HG03103 (cell line): Measurements from ENCODE around the gene SPTBN4.
A peak's percentile ranks its signal among the peaks of the same experiment; 100 is the strongest.
"Not testable (repeated sequence)": the region's sequence is repeated elsewhere in the genome, so short reads cannot be mapped to it uniquely, and the experiment has no call there.

Source experiments
- ATAC-seq: cut with Tn5 transposase; IDR thresholded peaks from one replicate; pipeline ENCODE4 v1.9.1; 2021; ENCODE audit warnings: low read depth; ENCODE audit not compliant: unreplicated experiment

Gene SPTBN4

GRCh38 chr19:40464059-40465024, 2.5 kb upstream of the SPTBN4 start:
- ATAC-seq: no peak

GRCh38 chr19:40465025-40465556, 1.7 kb upstream of the SPTBN4 start:
- ATAC-seq: no peak

DNA sequence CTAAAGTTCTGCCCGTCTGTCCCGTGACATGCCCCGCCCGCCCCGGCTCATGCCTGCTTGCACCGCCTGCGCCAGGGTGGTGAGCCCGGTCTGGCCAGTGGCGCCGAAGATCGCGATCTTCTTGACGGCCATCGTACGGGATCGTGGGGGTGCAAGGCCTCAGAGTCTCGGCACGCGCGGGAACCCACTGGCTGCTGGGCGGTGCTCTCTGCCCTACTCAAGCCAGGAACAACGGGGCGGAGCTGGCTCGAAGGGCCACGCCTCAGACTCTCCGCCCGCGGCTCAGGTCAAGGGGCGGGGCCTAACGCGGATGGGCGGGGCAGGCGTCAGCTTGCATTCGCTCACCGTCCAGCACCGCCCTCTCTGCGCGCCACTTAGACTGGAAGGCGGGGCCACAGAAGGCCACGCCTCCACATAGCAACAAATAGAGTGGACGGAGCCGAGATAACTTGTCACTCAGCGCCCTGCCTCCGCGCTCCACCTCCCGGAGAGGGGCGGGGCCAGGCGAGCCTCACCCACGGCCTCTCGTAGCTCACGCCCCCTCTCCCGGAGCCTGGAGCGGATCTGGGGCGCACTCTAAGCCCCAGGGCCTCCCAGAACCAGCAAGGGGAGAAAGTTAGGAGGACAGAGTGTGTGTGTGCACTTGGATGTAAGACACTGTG, 1.1 kb upstream of the SPTBN4 start, which contains the start of gene BLVRB:
BLVRB (minus strand) TSS at position 189 of the 662 bp plus-strand sequence; CDS start at position 132, 57 bp downstream.
- ATAC-seq: peak; percentile 77

DNA sequence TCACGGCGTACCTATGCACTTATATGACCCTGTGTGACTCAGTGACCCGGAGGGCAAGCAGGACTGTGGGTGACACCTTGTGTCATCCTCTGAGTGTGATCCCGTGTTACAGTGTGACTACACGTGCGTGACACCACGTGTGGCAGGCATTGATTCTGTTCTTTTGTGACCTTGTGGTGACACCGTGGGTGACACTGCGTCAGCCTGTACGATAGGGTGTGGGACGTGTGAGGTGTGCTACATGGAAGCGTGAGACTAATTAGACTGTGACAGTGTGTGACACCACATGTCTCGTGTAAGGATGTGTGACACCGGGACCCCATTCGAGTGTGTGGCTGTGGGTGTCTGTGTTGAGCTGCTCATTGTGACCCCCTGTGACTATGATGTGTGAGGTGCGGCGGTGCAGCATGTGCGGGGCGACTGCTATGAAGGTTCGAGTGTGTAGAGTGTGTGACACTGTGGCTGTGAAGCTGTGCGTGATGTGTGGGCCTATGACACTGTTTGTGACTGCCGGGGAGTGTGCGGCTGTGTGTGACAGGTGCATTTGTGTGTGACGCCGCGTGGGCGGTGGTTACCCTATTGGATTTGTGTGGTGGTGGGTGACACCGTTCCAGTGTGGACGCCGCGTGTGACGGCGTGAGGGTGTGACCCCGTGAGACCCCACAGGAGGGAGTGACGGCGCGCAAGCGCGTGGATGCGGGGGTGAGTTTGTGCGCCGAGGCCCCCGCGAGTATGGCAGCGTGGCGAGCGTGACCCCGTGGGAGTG, 399 bp upstream of the SPTBN4 start:
- ATAC-seq: peak; percentile 30

DNA sequence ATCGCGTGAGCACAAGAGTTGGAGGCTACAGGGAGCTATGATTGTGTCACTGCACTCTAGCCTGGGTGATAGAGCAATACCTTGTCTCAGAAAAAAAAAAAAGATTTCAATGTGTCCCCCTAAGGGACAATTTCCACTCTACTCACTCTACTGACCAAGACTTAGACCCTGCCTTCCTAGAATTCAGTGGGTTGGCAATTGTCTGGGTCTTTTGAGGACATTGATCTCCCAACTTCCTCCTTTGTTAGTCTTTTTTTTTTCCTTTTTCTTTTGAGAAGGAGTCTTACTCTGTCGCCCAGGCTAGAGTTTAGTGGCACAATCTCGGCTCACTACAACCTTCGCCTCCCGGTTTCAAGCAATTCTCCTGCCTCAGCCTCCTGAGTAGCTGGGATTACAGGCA, 2.2 kb downstream of the SPTBN4 start:
- ATAC-seq: no peak

GRCh38 chr19:40471111-40471510, 4.3 kb downstream of the SPTBN4 start:
- no peak for ATAC-seq

- ATAC-seq: no peak
These were observed 5.7 kb downstream of the SPTBN4 start for GRCh38 chr19:40472516-40472915.

DNA sequence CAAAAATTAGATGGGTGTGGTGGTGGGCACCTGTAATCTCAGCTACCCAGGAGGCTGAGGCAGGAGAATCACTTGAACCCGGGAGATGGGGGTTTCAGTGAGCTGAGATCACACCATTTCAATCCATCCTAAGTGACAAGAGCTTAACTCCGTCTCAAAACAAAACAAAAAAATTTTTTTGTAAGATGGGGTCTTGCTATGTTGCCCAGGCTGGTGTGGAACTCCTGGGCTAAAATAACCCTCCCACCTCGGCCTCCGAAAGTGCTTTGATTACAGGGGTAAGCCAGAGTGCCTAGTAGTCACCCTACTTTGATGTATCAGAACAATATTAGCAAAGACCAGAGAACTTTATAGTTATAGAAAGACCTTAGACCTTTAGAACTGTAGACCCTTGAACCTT, 7.9 kb downstream of the SPTBN4 start:
- ATAC-seq: no peak

- ATAC-seq: not testable (repeated sequence)
These were observed 9.3 kb downstream of the SPTBN4 start for GRCh38 chr19:40475878-40476644.

DNA sequence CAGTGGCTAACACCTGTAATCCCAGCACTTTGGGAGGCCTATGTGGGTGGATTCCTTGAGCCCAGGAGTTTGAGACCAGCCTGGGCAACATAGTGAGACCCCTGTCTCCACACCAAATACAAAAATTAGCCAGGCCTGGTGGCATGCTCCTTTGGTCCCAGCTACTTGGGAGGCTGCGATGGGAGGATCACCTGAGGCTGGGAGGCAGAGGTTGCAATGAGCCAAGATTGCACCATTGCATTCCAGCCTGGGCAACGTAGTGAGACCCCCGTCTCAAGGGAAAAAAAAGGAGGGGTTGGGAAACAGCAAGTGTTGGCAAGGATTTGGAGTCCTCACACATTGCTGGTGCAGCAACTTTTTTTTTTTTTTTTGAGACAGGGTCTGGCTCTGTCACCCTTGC, 19.2 kb downstream of the SPTBN4 start:
- no peak for ATAC-seq

DNA sequence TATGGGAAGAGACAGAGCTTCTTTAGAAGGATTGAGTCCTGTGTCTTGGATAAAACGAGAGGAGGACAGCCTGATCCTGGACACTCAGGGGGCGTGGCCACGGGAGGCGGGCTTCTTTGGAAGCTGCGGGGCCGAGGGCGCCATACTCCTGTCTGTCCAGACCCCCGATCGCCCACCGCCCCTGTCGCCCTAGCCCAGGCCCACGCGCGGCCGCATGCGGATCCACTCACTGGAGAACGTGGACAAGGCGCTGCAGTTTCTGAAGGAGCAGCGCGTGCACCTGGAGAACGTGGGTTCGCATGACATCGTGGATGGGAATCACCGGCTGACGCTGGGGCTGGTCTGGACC, 23.1 kb downstream of the SPTBN4 start:
- ATAC-seq: no peak

DNA sequence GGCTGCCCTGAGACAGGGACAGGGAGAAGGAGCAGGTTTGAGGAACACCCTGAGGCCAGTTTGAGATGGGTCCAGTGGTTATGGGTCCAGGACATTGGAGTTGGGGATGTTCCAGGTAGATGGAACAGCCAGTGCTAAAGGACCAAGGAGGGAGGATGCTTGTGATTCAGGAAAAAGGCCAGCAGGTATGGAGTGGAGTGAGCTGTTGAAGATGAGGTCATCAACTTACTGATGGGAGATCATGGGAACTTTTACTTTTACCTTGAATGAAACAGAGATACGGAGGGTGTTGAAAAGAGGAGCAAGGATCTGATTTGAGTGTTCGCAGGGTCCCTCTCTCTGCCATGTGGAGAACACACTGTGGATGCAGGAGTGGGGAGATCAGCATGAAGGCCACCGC, 25.5 kb downstream of the SPTBN4 start:
- ATAC-seq: no peak

GRCh38 chr19:40493778-40494177, 27.0 kb downstream of the SPTBN4 start:
- ATAC-seq: no peak

GRCh38 chr19:40494191-40494838, 27.5 kb downstream of the SPTBN4 start:
- ATAC-seq: no peak

DNA sequence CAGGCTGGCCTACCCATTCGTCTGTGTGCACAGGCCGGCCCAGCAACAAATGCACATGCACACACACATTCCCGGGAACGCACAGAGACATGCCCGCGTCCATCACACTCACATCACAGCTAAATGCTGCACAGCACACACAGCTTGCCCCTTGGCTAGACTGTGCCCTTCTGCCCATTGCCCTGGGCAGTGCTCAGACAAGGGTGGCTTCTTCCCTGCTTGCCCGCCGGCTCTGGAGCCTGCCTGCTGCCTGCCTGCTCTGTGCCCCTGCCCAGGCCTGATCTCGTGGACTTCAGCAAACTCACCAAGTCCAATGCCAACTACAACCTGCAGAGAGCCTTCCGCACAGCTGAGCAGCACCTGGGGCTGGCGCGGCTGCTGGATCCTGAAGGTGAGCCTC, 30.4 kb downstream of the SPTBN4 start:
- ATAC-seq: no peak

DNA sequence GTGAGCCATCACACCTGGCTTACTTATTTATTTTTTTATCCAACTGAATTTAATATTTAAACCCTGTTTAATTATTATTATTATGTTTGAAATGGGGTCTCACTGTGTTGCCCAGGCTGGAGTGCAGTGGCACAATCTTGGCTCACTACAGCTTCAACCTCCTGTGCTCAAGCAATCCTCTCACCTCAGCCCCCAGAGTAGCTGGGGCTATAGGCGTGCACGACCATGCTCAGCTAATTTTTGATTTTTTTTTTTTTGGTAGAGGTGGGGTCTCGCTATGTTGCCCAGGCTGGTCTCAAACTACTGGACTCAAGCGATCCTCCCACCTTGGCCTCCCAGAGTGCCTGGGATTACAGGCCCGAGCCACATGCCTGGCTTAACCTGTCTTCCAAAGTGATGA, 32.5 kb downstream of the SPTBN4 start:
- ATAC-seq: no peak

DNA sequence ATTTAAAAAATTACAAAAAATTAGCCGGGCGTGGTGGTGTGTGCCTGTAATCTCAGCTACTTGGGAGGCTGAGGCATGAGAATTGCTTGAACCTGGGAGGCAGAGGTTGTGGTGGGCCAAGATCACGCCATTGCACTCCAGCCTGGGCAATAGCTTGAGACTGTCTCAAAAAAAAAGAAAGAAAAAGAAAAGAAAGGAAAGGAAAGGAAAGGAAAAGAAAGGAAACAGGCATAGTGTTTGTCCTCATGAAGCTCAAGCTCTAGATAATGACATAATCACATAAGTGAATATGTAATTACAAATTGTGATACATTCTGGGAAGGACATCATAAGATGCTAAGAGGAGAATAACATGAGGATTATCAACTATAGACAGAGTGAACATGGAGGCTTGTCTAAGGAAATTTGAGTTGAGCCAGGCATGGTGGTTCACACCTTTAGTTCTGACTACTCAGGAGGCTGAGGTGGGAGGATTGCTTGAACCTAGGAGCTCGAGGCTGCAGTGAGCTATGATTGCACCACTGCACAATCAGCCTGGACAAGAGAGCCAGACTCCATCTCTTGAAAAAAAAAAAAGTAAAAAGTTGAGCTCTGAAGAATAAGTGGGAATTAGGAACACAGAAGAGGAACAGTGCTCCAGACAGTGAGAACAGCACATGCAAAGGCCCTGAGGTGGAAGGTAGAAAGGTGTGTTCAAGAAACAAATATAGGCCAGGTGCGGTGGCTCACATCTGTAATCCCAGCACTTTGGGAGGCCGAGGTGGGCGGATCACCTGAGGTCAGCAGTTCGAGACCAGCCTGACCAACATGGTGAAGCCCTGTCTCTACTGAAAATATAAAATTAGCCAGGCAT, 34.1 kb downstream of the SPTBN4 start:
- not testable (repeated sequence) for ATAC-seq

GRCh38 chr19:40501599-40501998, 34.8 kb downstream of the SPTBN4 start:
- no peak for ATAC-seq

DNA sequence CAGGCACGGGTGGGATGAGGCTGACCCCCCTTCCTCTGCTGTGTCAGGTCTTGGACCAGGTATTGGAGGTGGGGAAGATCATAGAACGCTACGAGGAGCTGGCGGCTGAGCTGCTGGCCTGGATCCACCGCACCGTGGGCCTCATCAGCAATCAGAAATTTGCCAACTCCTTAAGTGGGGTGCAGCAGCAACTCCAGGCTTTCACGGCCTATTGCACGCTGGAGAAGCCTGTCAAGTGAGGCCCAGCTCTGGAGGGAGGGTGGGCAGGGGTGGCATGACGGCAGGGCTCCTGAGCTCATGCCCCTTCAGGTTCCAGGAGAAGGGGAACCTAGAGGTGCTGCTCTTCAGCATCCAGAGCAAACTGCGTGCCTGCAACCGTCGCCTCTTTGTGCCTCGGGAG, 35.3 kb downstream of the SPTBN4 start:
- no peak for ATAC-seq
